Measurements from ENCODE around the gene CUL9. TPM values are rescaled to one million over a fixed set of nuclear protein-coding genes. Genes with fewer than 3 reads are reported as not detected.
A peak's percentile ranks its signal among the peaks of the same experiment; 100 is the strongest.

The CUL9 gene
- total and polyA plus RNA-seq, 5 experiments from 2014 or later: 6.8 to 110 (median 10.4) TPM

DNA sequence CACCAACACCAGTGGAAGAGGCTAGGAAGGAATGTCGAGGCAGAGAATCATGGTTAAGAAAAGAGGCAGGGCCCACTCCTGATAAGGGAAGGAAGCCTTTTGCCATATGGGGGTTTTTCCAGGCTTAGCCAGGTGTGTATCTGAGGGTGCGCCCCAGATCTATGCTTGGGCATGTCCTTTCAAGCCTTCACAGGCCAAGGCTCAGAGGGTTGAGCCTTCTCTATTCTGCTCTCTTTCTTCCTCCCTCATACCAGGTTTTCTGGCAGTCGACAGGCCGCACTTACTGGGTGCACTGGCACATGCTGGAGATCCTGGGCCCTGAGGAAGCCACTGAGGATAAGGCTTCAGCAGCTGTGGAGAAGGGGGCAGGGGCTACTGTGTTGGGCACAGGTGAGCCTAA, 4.7 kb downstream of the CUL9 start:
- H3K9me3 Mint-ChIP-seq: no peaks in the 10 kb centered on the region
- no peaks in the 10 kb centered on the region for H3K27me3 Mint-ChIP-seq
- no peak for ATAC-seq
- no peak for DNase-seq
- POLR2A ChIA-PET: no interaction called here
- peaks cover 0 to 60% (median 15%) of the 10 kb centered on the region in 3 donors for H3K36me3 Mint-ChIP-seq
- H3K4me1 Mint-ChIP-seq: peaks cover 42 to 64% (median 56%) of the 10 kb centered on the region in 4 donors
- peak overlapping the region in 2 of 10 donors; percentile 18 to 36 for H3K4me3 Mint-ChIP-seq
- H3K27ac Mint-ChIP-seq: peak overlapping the region; percentile 37 to 89 (median 84)

DNA sequence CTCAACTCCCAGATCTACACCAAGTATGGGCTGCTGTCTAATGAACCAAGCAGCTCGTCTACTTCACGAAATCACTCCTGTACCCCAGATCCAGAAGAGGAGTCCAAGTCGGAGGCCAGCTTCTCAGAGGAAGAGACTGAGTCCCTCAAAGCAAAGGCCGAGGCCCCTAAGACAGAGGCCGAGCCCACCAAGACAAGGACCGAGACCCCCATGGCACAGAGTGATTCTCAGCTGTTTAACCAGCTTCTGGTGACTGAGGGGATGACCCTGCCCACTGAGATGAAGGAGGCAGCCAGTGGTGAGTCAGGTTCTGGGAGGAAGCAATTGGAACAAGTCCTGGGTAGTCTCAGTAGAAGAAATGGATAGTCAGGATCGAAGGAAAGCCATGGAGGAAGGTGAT, 5.8 kb downstream of the CUL9 start:
- no peak for ATAC-seq
- POLR2A ChIA-PET: no interaction called here
- peaks cover 39 to 60% (median 52%) of the 10 kb centered on the region in 4 donors for H3K4me1 Mint-ChIP-seq
- peak overlapping the region in 1 of 10 donors; percentile 21 for H3K27ac Mint-ChIP-seq
- no peaks in the 10 kb centered on the region for H3K9me3 Mint-ChIP-seq
- no peak overlapping the region for H3K4me3 Mint-ChIP-seq
- DNase-seq: no peak
- no peaks in the 10 kb centered on the region for H3K27me3 Mint-ChIP-seq
- H3K36me3 Mint-ChIP-seq: peaks cover 0 to 71% (median 18%) of the 10 kb centered on the region in 3 donors

GRCh38 chr6:43188426-43188825, 6.4 kb downstream of the CUL9 start:
- no peak for DNase-seq
- H3K36me3 Mint-ChIP-seq: peaks cover 0 to 77% (median 23%) of the 10 kb centered on the region in 3 donors

DNA sequence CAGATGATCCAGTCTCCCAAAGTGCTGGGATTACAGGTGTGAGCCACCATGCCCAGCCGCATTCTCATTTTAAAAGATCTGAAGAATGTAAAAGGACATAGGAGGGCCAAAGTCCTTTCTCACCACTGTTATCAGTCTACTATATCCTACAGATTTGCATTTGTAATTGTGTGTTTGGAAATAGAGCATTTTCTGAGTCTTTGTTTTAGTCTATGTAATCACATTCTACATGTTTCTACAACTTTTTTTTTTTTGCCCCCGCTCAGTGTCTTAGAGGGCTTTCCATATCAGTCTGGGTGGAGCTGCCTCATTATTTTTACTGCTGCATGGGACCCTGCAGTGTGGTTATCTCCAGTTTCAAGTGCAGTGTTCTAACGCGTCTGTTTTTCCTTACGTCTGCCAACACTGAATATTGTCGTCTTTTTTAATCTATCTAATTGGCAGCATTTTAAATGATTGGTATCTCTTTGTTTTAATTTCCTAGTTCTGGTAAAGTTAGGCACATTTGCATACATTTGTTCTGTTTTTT, 7.8 kb downstream of the CUL9 start:
- peak overlapping the region in 1 of 10 donors; percentile 36 for H3K27ac Mint-ChIP-seq
- no peak for ATAC-seq
- H3K36me3 Mint-ChIP-seq: peaks cover 0 to 86% (median 26%) of the 10 kb centered on the region in 3 donors

More at GRCh38 chr6:43188426-43188825, 6.4 kb downstream of the CUL9 start:
- Mint-ChIP-seq H3K9me3 (no peaks in the 10 kb centered on the region), H3K4me1 (peaks cover 34 to 57% (median 47%) of the 10 kb centered on the region in 4 donors), H3K27me3 (no peaks in the 10 kb centered on the region), H3K4me3 (no peak overlapping the region), H3K27ac (peak overlapping the region in 2 of 10 donors; percentile 70 to 88)
- POLR2A ChIA-PET: interaction anchor here (0.5 to 0.6 kb wide), 2 partner anchors 37 to 446 kb away, joined by 3 read pairs; no protein-coding TSS in a partner anchor
- no peak for ATAC-seq

GRCh38 chr6:43192911-43193310, 10.9 kb downstream of the CUL9 start:
- peaks cover 10 to 19% (median 15%) of the 10 kb centered on the region in 4 donors for H3K4me1 Mint-ChIP-seq
- peak overlapping the region in 4 of 10 donors; percentile 22 to 61 (median 42) for H3K27ac Mint-ChIP-seq
- H3K27me3 Mint-ChIP-seq: no peaks in the 10 kb centered on the region
- POLR2A ChIA-PET: no interaction called here
- no peaks in the 10 kb centered on the region for H3K9me3 Mint-ChIP-seq
- peaks cover 0 to 90% (median 25%) of the 10 kb centered on the region in 3 donors for H3K36me3 Mint-ChIP-seq
- DNase-seq (no peak), ATAC-seq (no peak)
- no peak overlapping the region for H3K4me3 Mint-ChIP-seq

More for the DNA sequence above, 7.8 kb downstream of the CUL9 start:
- Mint-ChIP-seq H3K4me1 (peaks cover 23 to 42% (median 33%) of the 10 kb centered on the region in 4 donors), H3K27me3 (no peaks in the 10 kb centered on the region), H3K4me3 (no peak overlapping the region), H3K9me3 (no peaks in the 10 kb centered on the region)
- no peak for DNase-seq
- POLR2A ChIA-PET: no interaction called here

GRCh38 chr6:43193929-43194328, 11.9 kb downstream of the CUL9 start:
- Mint-ChIP-seq H3K4me3 (no peak overlapping the region), H3K27ac (peak overlapping the region in 1 of 10 donors; percentile 41), H3K9me3 (no peaks in the 10 kb centered on the region), H3K36me3 (peaks cover 0 to 88% (median 20%) of the 10 kb centered on the region in 3 donors), H3K27me3 (no peaks in the 10 kb centered on the region), H3K4me1 (peaks cover 7 to 19% (median 11%) of the 10 kb centered on the region in 4 donors)
- POLR2A ChIA-PET: interaction anchor here (1.1 kb wide), 1 partner anchor 12 kb away, joined by 3 read pairs; the partner anchor contains the start of gene CUL9
- ATAC-seq (no peak), DNase-seq (no peak)

DNA sequence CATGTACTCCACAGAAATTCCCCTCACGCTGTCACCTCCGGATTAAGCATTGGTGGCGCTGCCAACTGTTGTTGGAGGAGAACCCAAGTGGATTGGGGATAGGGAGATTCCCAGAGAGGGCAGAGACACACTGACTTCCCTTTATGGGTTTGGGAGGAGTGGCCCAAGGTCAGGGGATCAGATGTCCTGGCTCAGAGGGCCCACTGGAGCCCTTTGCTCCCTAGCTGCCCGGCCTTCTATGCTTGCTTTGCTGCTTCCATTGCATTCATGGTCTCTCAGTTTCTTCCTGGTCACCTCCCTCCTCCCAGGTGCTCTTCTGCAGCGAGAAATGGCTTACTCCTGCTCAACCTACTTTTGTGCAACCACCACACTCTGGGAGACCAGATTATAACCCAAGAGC, 14.3 kb downstream of the CUL9 start:
- POLR2A ChIA-PET: interaction anchor here (0.7 kb wide), 1 partner anchor 21 kb away, joined by 3 read pairs; no protein-coding TSS in a partner anchor
- H3K36me3 Mint-ChIP-seq: peaks cover 0 to 90% (median 20%) of the 10 kb centered on the region in 3 donors

DNA sequence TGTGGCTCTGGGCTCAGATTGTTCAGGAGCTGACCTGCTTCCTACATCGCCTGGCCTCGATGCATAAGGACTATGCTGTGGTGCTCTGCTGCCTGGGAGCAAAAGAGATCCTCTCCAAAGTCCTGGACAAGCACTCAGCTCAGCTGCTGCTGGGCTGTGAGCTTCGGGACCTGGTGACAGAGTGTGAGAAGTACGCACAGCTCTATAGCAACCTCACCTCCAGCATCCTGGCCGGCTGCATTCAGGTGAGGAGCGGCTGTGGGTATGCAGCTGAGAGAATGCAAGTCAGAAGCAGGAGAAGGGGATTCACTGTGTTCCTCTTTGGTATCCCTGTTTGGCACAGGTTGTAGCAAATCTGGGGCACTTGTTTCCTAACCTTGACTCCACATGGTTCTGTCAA, 17.9 kb downstream of the CUL9 start:
- POLR2A ChIA-PET: interaction anchor here (0.5 to 1.3 kb wide), 2 partner anchors 33 to 1304 kb away, joined by 3 read pairs; no protein-coding TSS in a partner anchor
- ATAC-seq (no peak), DNase-seq (no peak)
- H3K36me3 Mint-ChIP-seq: peaks cover 0 to 74% (median 10%) of the 10 kb centered on the region in 3 donors
- H3K27me3 Mint-ChIP-seq: no peaks in the 10 kb centered on the region
- H3K4me1 Mint-ChIP-seq: peaks cover 0 to 5% (median 0%) of the 10 kb centered on the region in 4 donors
- H3K9me3 Mint-ChIP-seq: no peaks in the 10 kb centered on the region
- peak overlapping the region in 7 of 10 donors; percentile 42 to 86 (median 63) for H3K27ac Mint-ChIP-seq
- H3K4me3 Mint-ChIP-seq: no peak overlapping the region

More for the DNA sequence above, 14.3 kb downstream of the CUL9 start:
- ATAC-seq: no peak
- Mint-ChIP-seq H3K27ac (peak overlapping the region in 3 of 10 donors; percentile 15 to 67 (median 50)), H3K4me3 (no peak overlapping the region), H3K4me1 (peaks cover 0 to 8% (median 5%) of the 10 kb centered on the region in 4 donors), H3K9me3 (no peaks in the 10 kb centered on the region), H3K27me3 (no peaks in the 10 kb centered on the region)
- no peak for DNase-seq

DNA sequence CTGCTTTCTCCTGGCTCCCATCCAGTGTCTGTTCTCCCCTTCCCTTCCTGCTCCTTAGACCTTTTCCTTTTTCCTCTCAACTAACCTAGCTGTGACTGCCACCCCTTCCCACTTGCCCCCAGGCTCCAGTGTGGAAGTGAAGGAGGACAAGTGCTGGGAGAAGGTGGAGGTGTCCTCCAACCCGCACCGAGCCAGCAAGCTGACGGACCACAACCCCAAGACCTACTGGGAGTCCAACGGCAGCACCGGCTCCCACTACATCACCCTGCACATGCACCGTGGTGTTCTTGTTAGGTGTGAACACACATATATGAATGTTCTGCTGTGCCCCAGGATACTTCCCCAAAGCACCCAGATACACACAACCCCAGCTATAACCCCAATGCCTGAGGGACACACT, 18.5 kb downstream of the CUL9 start:
- no peaks in the 10 kb centered on the region for H3K27me3 Mint-ChIP-seq
- peaks cover 0 to 3% (median 0%) of the 10 kb centered on the region in 4 donors for H3K4me1 Mint-ChIP-seq
- no peak for ATAC-seq
- H3K9me3 Mint-ChIP-seq: no peaks in the 10 kb centered on the region
- H3K4me3 Mint-ChIP-seq: no peak overlapping the region
- peak overlapping the region in 8 of 10 donors; percentile 12 to 86 (median 61) for H3K27ac Mint-ChIP-seq
- peaks cover 0 to 74% (median 10%) of the 10 kb centered on the region in 3 donors for H3K36me3 Mint-ChIP-seq
- no peak for DNase-seq
- POLR2A ChIA-PET: interaction anchor here (1.3 kb wide), 1 partner anchor 32 kb away, joined by 3 read pairs; no protein-coding TSS in a partner anchor

GRCh38 chr6:43202451-43202850, 20.5 kb downstream of the CUL9 start:
- POLR2A ChIA-PET: no interaction called here
- DNase-seq: no peak
- H3K4me3 Mint-ChIP-seq: no peak overlapping the region
- H3K27me3 Mint-ChIP-seq: no peaks in the 10 kb centered on the region
- no peak for ATAC-seq
- peaks cover 0 to 3% (median 0%) of the 10 kb centered on the region in 4 donors for H3K4me1 Mint-ChIP-seq
- H3K9me3 Mint-ChIP-seq: no peaks in the 10 kb centered on the region
- peak overlapping the region in 5 of 10 donors; percentile 49 to 81 (median 69) for H3K27ac Mint-ChIP-seq
- peaks cover 0 to 73% (median 14%) of the 10 kb centered on the region in 3 donors for H3K36me3 Mint-ChIP-seq

- POLR2A ChIA-PET: no interaction called here
- DNase-seq (no peak), ATAC-seq (no peak)
- H3K4me1 Mint-ChIP-seq: peaks cover 0 to 3% (median 0%) of the 10 kb centered on the region in 4 donors
- no peaks in the 10 kb centered on the region for H3K9me3 Mint-ChIP-seq
- no peaks in the 10 kb centered on the region for H3K27me3 Mint-ChIP-seq
- no peak overlapping the region for H3K4me3 Mint-ChIP-seq
- H3K27ac Mint-ChIP-seq: peak overlapping the region in 1 of 10 donors; percentile 76
- H3K36me3 Mint-ChIP-seq: peaks cover 0 to 71% (median 14%) of the 10 kb centered on the region in 3 donors
Measured at GRCh38 chr6:43203029-43203717, 21.2 kb downstream of the CUL9 start.

GRCh38 chr6:43203718-43204095, 21.7 kb downstream of the CUL9 start:
- Mint-ChIP-seq H3K27ac (peak overlapping the region in 1 of 10 donors; percentile 76), H3K36me3 (peaks cover 0 to 68% (median 14%) of the 10 kb centered on the region in 3 donors), H3K27me3 (no peaks in the 10 kb centered on the region), H3K9me3 (no peaks in the 10 kb centered on the region), H3K4me1 (peaks cover 0 to 3% (median 0%) of the 10 kb centered on the region in 4 donors), H3K4me3 (no peak overlapping the region)
- POLR2A ChIA-PET: no interaction called here
- no peak for ATAC-seq
- DNase-seq: no peak

All from naive thymus-derived CD8-positive, alpha-beta T cell (primary cell).